NCI-H2227 (cell line): ENCODE results near the gene SLC35B3.
"Not testable (repeated sequence)": the region's sequence is repeated elsewhere in the genome, so short reads cannot be mapped to it uniquely, and the experiment has no call there.

ENCODE experiments used
- DNase-seq: peaks from one replicate; lab custom pipeline; 2025; ENCODE audit not compliant: unreplicated experiment; lab: John Stamatoyannopoulos, UW

SLC35B3 gene

GRCh38 chr6:8415280-8415679 is 20.1 kb downstream of the SLC35B3 start:
- DNase-seq, result no peak

GRCh38 chr6:8414844-8415243 is 20.5 kb downstream of the SLC35B3 start:
- no peak for DNase-seq

- not testable (repeated sequence) for DNase-seq
Measured at GRCh38 chr6:8405946-8406345, 29.4 kb downstream of the SLC35B3 start.

- no peak for DNase-seq
Measured at GRCh38 chr6:8402546-8402945, 32.8 kb downstream of the SLC35B3 start.

- no peak for DNase-seq
Measured at GRCh38 chr6:8400663-8401062, 34.7 kb downstream of the SLC35B3 start.

- no peak for DNase-seq
Measured at GRCh38 chr6:8392569-8392968, 42.8 kb downstream of the SLC35B3 start.

GRCh38 chr6:8391934-8392333 is 43.4 kb downstream of the SLC35B3 start:
- DNase-seq, result no peak

- no peak for DNase-seq
Measured at GRCh38 chr6:8389036-8389818, 46.1 kb downstream of the SLC35B3 start.

GRCh38 chr6:8387942-8388437 is 47.4 kb downstream of the SLC35B3 start:
- no peak for DNase-seq

- DNase-seq, result no peak
Measured at GRCh38 chr6:8383584-8383983, 51.8 kb downstream of the SLC35B3 start.

- no peak for DNase-seq
Measured at GRCh38 chr6:8382434-8382833, 52.9 kb downstream of the SLC35B3 start.

GRCh38 chr6:8375916-8376315 is 59.4 kb downstream of the SLC35B3 start:
- DNase-seq, result no peak
